Measurements from ENCODE around the gene RMND5B.
"Not testable (repeated sequence)": the region's sequence is repeated elsewhere in the genome, so short reads cannot be mapped to it uniquely, and the experiment has no call there.

RMND5B gene

DNA sequence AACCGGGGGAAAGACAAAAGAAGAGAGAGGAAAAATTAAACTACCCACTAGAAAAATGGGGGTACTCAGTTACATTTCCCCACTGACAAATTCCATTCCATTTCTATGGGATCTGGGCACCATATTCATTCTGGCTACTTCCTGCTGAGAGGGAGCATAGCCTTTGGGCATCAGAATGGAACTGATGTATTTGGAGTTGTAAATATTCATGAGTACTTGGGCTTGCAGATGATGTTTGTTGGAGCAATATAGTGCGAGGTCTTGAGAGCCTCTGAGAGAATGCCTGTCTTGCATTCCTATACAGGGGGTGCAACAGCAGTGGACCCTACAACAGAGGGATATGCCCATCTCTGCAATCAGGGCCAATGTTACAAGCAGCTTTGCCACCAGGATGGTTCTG is 39.6 kb downstream of the RMND5B start:
- no peak for DNase-seq (ENCODE audit: low read depth, low spot score)

DNA sequence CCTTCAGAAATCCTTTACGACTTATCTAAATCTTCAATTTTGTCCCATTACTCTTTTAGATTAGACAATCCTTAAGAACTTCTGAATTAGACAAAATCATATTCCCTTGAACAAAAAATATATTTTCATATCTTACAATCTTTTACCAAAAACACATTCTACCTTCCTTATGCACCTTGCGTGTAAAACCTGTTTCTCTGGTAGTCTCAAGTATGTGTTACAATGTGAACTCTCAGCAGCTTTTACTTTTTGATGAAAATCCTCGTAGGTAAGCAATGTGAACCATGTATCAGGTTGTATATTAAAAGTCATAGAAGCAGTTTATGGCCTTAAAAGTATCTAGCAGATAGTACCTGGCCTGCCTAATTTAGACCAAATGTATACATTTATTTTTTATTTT is 43.6 kb downstream of the RMND5B start:
- DNase-seq (ENCODE audit: low read depth, low spot score) = no peak

DNA sequence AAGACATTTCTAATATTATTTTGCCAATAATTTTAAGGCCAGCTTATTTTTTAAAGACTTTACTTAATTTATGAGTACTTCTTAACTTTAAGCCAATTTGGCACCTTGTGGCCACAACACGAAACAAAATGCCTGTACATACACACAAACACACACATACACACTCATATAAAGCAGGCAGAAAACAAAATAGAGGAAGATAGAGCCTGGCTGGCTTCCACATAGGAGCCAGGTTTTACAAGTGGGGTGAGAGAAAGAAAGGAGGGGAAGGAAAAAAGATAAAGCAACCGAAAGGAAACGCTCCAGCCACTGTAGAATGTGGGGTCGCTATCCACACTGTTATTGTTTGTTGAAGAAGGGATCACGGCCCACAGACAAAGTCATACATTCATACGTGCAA is 46.0 kb downstream of the RMND5B start:
- DNase-seq (ENCODE audit: low read depth, low spot score) = no peak

DNA sequence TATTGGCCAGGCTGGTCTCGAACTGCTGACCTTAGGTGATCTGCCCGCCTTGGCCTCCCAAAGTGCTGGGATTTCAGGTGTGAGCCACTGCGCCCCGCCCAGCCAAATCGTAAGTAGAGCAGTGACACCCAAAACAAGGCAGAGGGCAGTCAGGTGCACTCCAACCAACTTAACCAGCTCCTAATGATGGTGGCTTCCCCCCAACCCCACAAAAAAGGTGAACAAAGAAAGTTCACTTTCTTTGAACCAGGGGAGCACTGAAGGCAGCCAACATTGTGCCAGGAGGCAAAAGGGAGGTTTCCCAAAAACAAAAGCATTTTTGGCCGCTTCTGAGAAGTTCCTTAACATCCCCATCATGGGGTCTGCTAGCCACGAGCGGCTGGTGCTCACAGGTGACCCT is 46.8 kb downstream of the RMND5B start:
- DNase-seq (ENCODE audit: low read depth, low spot score) = no peak

DNA sequence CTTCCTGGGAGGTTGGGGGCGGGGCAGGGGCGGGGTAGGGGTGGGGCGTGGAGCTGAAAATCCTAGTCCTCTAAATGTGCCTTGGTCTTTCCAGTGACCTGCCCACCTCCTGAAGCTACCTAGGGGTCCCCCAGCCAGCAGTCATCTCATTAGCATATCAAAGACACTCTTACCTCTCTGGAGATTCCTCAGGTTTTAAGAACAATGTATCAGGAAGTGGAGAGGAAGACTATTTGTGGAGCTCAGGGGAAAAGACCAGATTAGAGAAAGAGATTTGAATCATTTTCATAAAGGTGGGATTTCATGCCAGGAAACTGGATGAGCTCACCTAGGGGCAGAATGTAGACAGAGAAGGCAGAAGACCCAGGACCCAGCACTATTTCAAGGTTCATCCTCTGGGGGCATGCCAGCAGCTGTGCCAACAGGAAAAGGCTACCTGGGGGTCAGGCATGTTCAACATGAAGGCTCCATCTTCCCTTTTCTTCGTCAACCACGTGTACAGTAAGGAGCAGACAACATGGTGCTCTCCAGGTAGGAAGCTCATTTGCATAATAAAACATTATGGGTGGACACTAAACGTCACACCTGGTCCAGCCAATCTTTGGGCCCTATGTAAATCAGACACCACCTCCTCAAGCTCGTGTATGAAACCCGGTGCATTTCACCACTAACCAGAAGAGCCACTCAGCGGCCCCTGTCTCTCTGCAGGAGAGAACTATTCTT is 49.5 kb downstream of the RMND5B start:
- DNase-seq (ENCODE audit: low read depth, low spot score) = peak; percentile 98

DNA sequence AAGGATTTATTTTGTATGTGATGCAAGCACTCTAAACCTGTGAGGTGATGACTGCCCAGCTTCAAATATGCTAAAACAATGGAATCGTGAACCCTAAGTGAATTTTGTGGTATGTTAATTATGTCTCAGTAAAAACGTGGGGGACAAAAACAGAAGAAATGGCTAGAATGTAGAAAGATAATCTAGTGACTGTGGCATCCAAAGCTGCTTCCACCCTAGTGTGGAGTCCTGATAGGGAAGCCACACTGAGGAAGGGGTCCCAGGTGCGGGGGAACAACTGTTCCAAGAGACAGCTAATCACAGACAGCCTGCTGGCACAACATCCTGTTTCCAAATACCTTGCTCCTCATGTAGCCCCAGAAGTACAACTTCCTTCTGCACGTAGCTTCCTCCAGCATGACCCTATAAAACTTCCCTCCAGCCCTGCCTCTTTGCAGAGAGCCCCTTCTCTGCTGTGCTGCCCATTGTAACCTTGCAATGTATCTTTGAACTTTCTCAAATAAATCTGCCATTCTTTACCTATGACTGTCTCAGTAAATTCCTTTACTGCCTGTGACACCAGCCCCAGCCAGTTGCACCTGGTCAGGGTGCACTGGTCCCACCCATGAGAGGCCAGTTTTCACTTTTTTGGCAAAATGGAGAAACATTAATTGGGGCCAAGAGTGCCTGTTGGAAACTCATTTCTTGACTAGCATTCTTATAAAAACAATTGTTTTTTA is 51.5 kb downstream of the RMND5B start:
- no peak for DNase-seq (ENCODE audit: low read depth, low spot score)

DNA sequence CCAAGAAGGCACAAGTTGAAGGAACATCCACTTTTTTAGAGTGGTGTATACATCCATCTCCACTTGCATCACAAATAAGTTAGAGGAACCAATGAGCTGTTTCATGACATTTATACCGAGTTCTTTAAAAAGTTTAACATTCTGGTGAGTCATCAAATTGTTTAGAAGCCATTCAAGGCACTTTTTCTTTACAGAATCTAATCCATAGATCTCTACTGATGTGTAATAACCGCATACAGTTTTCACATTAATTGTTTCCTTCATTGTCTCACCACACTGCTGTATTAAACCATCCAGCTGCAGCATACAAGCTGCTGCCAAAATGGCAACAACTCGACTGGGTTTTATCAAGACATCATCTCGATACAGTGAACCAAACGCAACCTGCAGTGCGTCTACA is 55.6 kb downstream of the RMND5B start:
- no peak for DNase-seq (ENCODE audit: low read depth, low spot score)

DNA sequence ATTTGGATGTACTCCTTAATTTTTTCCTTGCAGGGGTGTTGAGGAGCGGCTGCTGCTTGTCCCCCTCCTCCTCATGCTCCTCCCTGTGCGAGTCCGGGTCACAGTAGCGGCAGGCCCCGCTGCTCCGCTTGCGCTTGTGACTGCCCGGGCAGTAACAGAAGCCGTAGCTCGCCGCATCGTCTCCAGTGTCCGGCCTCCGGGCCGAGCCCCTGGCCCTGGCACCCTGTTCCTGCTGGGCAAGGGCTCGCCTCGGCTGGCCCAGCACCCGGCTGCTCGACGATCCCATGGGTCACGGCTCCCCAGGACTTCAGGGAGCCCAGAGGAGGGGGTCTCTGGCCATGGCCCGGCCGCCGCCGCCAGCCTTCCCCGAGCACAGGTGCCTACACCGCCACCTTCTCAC is 56.2 kb downstream of the RMND5B start, which contains the start of gene GMCL2:
Gene GMCL2, minus strand, starts transcription at position 358 of the 400 bp plus-strand sequence. Its CDS starts 72 bp downstream, at position 286.
- no peak for DNase-seq (ENCODE audit: low read depth, low spot score)

DNA sequence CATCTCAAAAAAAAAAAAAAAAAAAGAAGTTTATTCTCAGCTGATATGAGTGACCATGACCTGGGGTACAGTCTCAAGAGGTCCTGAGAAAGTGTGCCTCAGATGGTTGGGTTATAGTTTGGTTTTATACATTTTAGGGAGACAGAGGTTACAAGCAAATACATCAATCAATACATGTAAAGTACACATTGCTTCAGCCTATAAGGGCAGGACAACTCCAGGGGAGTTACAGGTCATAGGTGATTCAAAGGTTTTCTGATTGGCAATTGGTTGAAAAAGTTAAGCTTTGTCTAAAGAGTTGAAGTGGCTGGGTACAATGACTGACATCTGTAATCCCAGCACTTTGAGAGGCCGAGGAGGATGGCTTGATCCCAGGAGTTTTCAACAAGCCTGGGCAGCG is 58.6 kb downstream of the RMND5B start:
- DNase-seq (ENCODE audit: low read depth, low spot score) = no peak

DNA sequence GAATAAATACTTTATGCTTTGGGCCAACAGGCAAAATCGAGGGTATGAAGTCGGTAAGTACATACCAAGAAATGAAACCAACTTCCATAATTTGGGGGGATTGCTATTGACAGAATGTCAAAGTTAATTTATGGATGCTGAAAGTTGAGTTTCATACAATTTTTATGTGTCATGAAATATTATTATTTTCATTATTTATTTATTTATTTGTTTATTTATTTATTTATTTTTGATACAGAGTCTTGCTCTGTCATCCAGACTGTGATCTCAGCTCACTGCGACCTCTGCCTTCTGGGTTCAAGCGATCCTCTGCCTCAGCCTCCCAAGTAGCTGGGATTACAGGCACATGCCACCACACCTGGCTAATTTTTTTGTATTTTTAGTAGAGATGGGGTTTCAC is 60.8 kb downstream of the RMND5B start:
- no peak for DNase-seq (ENCODE audit: low read depth, low spot score)

DNA sequence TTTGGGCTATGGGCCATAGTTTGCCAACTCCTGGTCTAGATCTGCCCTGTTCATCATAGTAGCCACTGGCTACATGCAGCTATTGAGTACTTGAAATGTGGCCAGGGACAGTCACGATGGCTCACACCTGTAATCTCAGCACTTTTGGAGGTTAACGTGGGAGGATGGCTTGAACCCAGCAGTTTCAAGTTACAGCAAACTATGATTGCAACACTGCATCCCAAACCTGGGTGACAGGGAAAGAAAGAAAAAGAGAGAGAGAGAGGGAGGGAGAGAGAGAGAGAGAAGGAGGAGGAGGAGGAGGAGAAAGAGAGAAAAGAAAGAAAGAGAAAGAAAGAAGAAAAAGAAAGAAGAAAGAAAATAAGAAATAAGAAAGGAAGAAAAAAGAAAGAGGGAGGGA is 61.4 kb downstream of the RMND5B start:
- no peak for DNase-seq (ENCODE audit: low read depth, low spot score)

DNA sequence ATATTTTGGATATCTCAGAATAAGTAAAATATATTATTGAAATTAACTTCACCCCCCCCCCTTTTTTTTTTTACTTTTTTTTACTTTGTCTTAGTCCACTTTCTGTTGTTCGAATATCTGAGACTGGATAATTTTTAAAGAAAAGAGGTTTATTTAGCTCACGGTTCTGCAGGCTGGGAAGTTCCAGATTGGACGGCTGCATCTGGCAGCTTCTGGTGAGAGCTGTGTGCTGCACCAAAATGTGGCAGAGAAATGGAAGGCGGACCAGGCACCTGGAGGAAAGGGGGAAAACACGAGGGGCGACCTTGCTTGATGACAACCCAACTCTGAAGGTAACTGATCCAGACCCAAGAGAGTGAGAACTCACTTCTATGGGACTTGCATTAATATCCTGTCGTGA is 62.0 kb downstream of the RMND5B start:
- DNase-seq (ENCODE audit: low read depth, low spot score) = no peak

DNA sequence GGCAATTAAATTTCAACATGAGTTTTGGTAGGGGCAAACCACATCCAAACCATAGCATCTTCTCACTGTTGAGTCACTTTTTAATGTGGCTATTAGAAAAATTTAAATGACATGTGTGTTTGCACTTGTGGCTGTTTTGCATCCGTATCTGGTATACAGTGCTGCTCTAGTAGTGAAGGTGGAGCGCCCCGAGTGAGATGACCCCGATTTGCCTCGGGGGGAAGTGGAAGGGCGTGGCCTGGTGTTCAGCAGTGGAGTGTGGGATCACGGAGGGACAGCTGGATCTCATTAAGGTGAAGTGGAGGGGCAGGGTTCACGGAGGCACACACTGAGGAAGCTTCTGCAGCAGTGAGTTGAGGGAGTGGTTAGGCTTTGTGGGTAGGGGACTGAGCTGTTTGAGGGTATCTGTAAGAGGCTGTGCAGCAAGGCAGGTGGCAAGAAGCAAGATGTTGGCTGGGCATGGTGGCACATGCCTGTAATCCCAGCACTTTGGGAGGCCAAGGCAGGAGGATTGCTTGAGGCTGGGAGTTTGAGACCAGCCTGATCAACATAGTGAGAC is 62.5 kb downstream of the RMND5B start:
- DNase-seq (ENCODE audit: low read depth, low spot score) = no peak

DNA sequence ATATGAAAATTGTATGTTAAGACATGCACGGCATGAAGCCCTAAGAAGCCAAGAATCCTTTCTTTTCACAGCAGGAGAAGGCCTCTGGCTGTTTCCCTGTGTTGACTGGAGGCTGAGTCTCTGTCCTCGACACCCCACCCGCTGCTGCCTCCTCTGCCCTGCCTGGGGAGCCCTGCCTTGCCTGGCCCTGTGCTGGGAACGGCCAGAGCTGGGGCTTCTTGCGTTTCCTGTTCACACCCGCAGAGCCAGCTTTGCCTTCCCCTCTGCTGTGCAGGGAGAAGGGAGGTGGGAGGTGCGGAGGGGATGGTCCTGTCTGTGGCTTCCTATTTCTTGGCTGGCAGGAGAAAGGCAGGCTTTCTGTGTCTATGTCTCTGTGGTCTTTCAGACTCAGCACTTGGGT is 63.2 kb downstream of the RMND5B start:
- no peak for DNase-seq (ENCODE audit: low read depth, low spot score)

DNA sequence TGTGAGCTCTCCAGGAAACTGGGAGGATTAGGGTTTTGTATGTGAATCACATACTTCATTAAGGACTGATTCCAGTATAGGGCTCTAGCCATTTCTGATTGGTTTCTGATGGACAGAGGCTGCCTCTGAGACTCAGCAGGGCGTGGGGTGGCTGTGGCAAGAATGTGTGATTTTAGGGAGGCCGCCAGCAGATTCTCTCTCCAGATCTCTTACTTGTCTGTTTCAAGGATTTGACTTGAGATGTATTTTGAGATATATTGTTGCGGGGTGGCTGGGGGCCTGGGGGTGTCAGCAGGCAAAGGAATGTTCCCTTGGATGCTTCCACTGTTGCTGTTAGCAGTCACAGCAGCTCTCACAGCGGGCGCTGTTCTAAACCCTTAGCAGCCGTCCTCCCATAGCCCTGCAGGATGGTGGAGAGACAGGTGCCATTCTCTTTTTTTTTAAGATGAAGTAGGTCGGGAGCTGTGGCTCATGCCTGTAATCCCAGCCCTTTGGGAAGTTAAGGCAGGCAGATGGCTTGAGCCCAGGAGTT is 65.5 kb downstream of the RMND5B start:
- no peak for DNase-seq (ENCODE audit: low read depth, low spot score)

DNA sequence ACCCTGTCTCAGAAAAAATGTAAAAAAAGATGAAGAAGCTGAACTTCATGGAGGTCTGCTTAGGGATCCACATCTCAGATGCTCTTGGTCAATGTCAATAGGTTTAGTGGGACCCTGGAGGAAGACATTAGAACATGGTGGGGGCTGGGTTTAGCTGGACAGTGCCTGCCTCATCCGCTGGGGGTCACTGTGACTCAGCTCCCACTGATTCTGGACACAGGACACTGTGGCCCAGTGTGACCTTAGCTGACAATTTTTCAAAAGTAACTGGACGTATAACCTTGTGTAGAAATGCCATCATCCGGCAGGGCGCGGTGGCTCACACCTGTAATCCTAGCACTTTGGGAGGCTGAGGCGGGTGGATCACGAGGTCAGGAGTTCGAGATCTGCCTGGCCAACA is 66.2 kb downstream of the RMND5B start:
- DNase-seq (ENCODE audit: low read depth, low spot score) = no peak

DNA sequence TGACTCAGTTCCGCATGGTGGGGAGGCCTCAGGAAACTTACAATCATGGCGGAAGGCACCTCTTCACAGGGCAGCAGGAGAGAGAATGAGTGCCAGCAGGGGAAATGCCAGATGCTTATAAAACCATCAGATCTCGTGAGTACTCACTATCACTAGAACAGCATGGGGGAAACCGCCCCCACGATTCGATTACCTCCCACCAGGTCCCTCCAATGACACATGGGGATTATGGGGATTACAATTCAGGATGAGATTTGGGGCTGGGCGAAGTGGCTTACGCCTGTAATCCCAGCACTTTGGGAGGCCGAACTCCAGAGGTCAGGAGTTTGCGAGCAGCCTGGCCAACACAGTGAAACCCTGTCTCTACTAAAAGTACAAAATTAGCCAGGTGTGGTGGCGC is 67.3 kb downstream of the RMND5B start:
- not testable (repeated sequence) for DNase-seq (ENCODE audit: low read depth, low spot score)

DNA sequence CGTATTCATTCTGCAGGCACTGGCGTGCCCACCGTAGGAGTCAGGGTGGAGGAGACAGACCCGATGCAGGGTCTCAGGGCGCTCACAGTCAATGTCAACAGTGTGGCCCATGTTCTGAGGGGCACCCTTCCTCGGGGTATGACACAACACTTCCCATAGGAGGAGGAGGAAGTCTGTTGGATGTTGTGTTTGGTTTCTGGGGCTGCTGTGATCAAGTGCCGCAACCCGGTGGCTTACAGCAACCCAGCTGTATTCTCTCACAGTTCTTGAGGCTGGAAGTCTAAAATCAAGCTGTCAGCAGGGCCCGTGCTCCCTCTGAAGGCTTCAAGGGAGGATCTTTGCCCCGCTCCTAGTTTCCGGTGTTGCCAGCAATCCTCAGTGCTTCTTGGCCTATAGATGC is 67.9 kb downstream of the RMND5B start:
- no peak for DNase-seq (ENCODE audit: low read depth, low spot score)

DNA sequence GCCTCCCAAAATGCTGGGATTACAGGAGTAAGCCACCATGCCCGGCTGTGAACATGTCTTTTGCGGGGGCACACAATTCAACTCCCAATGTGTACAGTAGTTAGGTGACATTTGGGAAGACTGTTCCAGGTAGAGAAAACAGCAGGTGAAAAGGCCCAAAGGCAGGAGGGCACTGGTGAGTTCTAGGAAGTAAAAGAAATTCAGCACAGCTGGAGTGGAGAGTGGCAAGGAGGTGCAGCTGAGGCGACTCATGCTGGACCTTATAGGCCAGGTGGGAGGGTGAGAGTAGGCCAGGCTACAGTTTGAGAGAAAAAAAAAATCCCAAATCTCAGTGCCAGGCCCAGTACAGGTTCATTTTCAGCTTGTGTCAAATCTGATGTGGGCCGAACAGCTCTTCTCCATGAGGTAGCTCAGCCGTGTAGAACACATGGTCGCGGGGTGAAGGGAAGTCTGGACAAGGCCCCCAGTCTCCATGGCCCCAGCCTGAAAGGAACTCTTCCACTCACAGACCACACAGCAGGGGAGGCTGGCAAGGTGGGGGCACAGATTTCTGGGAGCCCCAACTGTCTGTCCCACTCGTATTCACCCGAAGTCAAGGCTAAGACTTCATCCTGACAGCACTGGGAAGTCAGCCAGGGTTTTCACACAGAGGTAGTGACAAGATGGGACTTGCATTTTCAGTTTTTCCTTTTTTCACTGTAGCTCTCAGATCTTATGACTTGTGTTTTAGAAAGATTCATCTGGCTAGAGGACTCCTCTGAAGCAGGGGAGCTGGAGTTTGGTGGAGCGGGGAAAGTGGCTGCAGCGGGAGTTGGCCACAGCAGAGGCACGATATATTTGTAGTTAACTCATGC is 69.0 kb downstream of the RMND5B start:
- DNase-seq (ENCODE audit: low read depth, low spot score) = no peak
